ENCODE data around the gene DHFR2. TPM values are rescaled to one million over a fixed set of nuclear protein-coding genes. Genes with fewer than 3 reads are reported as not detected.

DHFR2 gene
- polyA plus RNA-seq, 10 donors, result 3.7 to 5.6 (median 4.4) TPM

Other genes with a start within 250 kb of the DHFR2 start
- gene PROS1, start 89.0 kb downstream of the DHFR2 start, polyA plus RNA-seq (ENCODE audit: insufficient read length in 10 of 10), result 10 to 100 TPM; 25.5 to 31.8 (median 30.1) TPM
- gene ARL13B, start 82.8 kb downstream of the DHFR2 start, polyA plus RNA-seq (ENCODE audit: insufficient read length in 10 of 10), result 10 to 100 TPM in 2 of 10 donors, 1 to 10 TPM in 8; 5.8 to 10.9 (median 7.4) TPM
- gene STX19, start 34.3 kb downstream of the DHFR2 start, polyA plus RNA-seq (ENCODE audit: insufficient read length in 10 of 10), result 1 to 10 TPM in 2 of 10 donors, under 1 TPM in 4, not detected in 4; 0.14 to 2.0 (median 0.31) TPM
- gene NSUN3, start 145 bp upstream of the DHFR2 start, polyA plus RNA-seq (ENCODE audit: insufficient read length in 10 of 10), result 1 to 10 TPM; 5.2 to 9.1 (median 7.9) TPM